HG03457 (cell line): Measurements from ENCODE around the gene MYH11.

Source experiments
- ATAC-seq: cut with Tn5 transposase; IDR thresholded peaks from one replicate; pipeline ENCODE4 v1.9.1; 2021; ENCODE audit warnings: moderate number of reproducible peaks; ENCODE audit not compliant: unreplicated experiment

The MYH11 gene

GRCh38 chr16:15856901-15857698, at the start of gene MYH11:
Gene MYH11 (minus strand): TSS chr16:15857028. CDS start chr16:15838252, 18,776 bp downstream.
- ATAC-seq: no peak

- no peak for ATAC-seq
Observed at GRCh38 chr16:15906439-15906838, 49.6 kb upstream of the MYH11 start.

- no peak for ATAC-seq
Observed at GRCh38 chr16:15903960-15904359, 47.1 kb upstream of the MYH11 start.

GRCh38 chr16:15900901-15901500, 44.2 kb upstream of the MYH11 start:
- no peak for ATAC-seq

GRCh38 chr16:15900357-15900756, 43.5 kb upstream of the MYH11 start:
- no peak for ATAC-seq

- ATAC-seq: peak; percentile 67
Observed at GRCh38 chr16:15899538-15900100, 42.8 kb upstream of the MYH11 start.

GRCh38 chr16:15898654-15899053, 41.8 kb upstream of the MYH11 start:
- no peak for ATAC-seq

- no peak for ATAC-seq
Observed at GRCh38 chr16:15897834-15898254, 41.0 kb upstream of the MYH11 start.

GRCh38 chr16:15897121-15897780, 40.4 kb upstream of the MYH11 start:
- no peak for ATAC-seq

GRCh38 chr16:15894571-15895374, 37.9 kb upstream of the MYH11 start:
- ATAC-seq: no peak

GRCh38 chr16:15891508-15891907, 34.7 kb upstream of the MYH11 start:
- no peak for ATAC-seq

GRCh38 chr16:15888072-15888976, 31.5 kb upstream of the MYH11 start, which contains the start of gene CEP20:
Gene CEP20 (minus strand): TSS chr16:15888603. CDS start chr16:15888585, 18 bp downstream.
- ATAC-seq: peak; percentile 94

- ATAC-seq: no peak
Observed at GRCh38 chr16:15887283-15887682, 30.5 kb upstream of the MYH11 start.

- no peak for ATAC-seq
Observed at GRCh38 chr16:15886078-15886477, 29.2 kb upstream of the MYH11 start.

GRCh38 chr16:15885560-15886001, 28.8 kb upstream of the MYH11 start:
- no peak for ATAC-seq

- no peak for ATAC-seq
Observed at GRCh38 chr16:15882563-15882962, 25.7 kb upstream of the MYH11 start.

- no peak for ATAC-seq
Observed at GRCh38 chr16:15881794-15882379, 25.1 kb upstream of the MYH11 start.

- ATAC-seq: no peak
Observed at GRCh38 chr16:15880434-15881308, 23.8 kb upstream of the MYH11 start.
